GM12872 (cell line): ENCODE measurements around the gene KIF6.

Source experiments
- CTCF ChIP-seq: IDR thresholded peaks from 3 replicates; pipeline ENCODE4 v1.5.1; 2011; ENCODE audit warnings: low read depth, mild to moderate bottlenecking, low read length, moderate library complexity; ENCODE audit not compliant: insufficient read depth

The KIF6 gene

GRCh38 chr6:39587080-39587479, 138.1 kb downstream of the KIF6 start:
- no peak for TF ChIP-seq CTCF

DNA sequence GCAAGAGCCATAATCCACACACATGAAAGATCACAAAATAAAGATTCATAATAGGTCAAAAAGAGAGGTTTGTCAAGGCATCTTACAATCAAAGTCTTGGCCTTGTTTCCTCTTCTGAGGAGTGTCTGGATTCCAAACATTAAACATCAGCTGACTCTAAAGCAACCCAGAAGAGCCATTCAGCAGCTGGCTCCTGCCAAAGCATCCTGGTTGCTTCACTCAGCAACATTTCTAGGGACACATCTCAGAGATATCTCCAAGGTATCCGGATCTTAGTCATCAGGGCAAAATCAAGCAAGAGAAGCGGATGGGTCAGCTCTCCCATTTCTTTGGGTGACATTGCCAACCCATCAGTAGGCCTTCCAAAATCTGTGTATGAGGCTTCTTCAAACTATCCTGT, 139.6 kb downstream of the KIF6 start:
- TF ChIP-seq CTCF: no peak

DNA sequence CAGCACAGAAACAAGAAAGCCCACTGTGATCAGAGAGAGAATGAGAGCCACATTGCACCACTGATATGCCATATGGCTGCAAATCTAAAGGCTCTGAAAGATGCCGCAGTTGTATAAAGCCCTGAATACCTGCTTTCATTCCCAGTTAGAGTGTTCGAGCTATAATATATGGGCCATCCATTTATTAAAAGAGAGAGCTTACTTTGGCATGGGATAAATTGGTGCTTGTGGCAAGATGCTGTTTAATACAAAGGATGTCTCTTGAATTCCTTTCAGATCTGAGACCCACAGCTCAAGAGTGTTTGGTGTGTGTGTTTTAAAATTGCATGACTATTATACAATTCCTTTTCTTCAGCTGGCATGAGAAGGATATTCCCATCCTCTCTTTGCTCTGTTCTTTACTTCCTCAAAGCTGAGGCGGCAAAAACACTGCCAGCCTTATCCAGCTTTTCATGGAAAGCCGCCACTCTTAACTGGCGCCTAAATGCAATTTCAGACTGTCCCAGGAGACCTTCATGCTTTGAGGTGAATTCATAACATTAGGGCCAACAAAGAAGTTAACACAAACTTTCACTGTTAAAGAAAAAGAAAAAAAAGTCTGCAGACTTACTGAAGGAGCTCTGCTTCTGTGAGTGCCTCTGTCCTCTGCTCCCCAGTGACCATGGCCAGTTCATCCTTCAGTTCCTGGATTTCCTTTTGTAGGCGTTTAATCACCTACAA, 147.6 kb downstream of the KIF6 start:
- TF ChIP-seq CTCF: no peak

DNA sequence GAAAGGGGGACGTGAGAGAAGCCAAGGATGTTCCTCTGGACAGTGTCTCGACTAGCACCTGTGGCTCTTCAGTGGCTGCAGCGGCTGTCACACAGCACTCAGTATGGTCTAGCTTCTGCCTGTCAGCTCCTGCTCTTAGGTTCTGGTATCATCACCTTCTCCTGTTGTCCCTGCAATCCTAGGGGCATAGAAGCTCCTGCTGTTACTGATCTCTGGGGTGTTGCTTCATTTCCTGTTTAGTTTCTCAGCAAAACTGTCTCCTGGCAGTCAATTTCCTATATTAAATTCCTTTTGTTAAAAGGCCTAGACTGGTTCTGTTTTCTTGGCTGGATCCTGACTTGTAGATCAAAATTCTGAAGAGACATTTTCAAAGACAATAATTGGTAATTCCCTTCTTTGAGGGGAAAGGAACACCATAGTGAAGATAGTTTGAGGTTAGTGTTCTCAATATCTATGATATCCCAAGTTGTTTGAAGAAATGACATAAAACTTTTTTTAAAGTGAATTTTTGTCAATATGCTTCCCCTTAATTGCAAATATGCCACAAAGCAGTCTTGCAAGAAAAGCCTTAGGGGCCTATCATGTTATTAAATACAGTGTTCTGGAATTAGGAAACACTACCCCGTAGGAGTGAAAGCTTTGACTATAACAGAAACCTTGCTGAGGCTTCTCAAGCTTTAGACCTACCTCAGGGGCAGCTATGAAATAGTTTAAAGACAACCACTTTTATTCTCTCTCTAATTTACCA, 148.5 kb downstream of the KIF6 start:
- TF ChIP-seq CTCF: no peak

GRCh38 chr6:39574991-39575390, 150.2 kb downstream of the KIF6 start:
- no peak for TF ChIP-seq CTCF

- no peak for TF ChIP-seq CTCF
Observed at GRCh38 chr6:39573541-39573940, 151.7 kb downstream of the KIF6 start.

GRCh38 chr6:39572661-39573340, 152.4 kb downstream of the KIF6 start:
- TF ChIP-seq CTCF: no peak
